ENCODE data around the gene STOML1. TPM values are rescaled to one million over a fixed set of nuclear protein-coding genes. Genes with fewer than 3 reads are reported as not detected.

STOML1 gene
- total RNA-seq, 1 experiment from 2014 or later: 6.9 TPM

DNA sequence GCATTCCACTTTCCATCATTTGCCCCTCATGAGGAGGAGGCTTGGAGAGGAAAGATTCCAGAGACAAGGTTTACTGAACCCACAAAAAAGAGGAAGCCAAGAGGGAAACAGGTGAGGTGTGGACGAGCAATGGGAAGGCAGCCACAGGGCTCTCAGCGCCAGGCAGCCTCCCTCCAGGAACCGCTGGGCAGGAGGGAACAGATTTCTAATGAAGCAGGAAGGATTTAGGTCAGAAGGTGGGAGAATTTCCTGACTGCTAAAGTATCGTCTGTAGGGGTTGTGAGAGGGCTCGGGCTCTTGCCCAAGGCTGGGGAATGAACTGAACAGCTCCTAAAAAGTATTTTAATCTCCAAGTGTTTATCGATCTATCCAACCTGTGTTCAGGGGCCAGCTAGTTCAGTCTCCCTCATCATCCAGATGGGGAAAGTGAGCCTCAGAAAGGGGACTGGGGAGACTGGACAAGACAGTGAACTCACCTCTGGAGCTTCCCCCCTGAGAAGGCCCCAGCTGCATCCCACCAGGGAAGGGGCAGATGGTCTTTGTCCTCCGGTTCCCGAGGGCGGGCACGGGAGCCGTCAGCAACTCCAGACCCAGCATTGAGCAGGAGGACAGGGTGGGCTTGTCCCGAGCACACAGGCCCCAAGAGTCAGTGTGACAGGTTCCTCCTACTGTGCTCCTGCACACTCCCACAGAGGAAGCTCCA lies 55.4 kb downstream of the STOML1 start:
- Histone ChIP-seq H3K27me3 (ENCODE audit: control insufficient read depth, insufficient read depth, low read length) (no peaks in the 10 kb centered on the region), H3K4me1 (ENCODE audit: control insufficient read depth, insufficient read depth, low read length) (no peaks in the 10 kb centered on the region), H3K9me3 (ENCODE audit: control insufficient read depth, insufficient read depth, low read depth, low read length) (no peaks in the 10 kb centered on the region), H3K36me3 (ENCODE audit: control insufficient read depth, insufficient read depth, low read length) (no peaks in the 10 kb centered on the region), H3K27ac (ENCODE audit: low read length) (no peak overlapping the region), H3K4me3 (ENCODE audit: low read depth in 2 of 2, low read length in 2 of 2) (no peak overlapping the region)
- in situ Hi-C loops (cut with HindIII; ENCODE audit: low pct_unique_long_range_greater_than_20kb, low sequenced_read_pairs) (no loop called here), intact Hi-C loops (cut with micrococcal nuclease; ENCODE audit: unreplicated experiment) (no loop called here)
- CTCF ChIA-PET: interaction anchor here (0.7 to 1.3 kb wide), 2 partner anchors 14 to 619 kb away, joined by 5 to 12 read pairs; no protein-coding TSS in a partner anchor
- BruUV-seq (replicated peaks): no TSS peak
- POLR2A ChIA-PET: no interaction called here
- ATAC-seq (no peak), DNase-seq (ENCODE audit: low read depth, low spot score) (no peak)
- TF ChIP-seq, protein P1, sequence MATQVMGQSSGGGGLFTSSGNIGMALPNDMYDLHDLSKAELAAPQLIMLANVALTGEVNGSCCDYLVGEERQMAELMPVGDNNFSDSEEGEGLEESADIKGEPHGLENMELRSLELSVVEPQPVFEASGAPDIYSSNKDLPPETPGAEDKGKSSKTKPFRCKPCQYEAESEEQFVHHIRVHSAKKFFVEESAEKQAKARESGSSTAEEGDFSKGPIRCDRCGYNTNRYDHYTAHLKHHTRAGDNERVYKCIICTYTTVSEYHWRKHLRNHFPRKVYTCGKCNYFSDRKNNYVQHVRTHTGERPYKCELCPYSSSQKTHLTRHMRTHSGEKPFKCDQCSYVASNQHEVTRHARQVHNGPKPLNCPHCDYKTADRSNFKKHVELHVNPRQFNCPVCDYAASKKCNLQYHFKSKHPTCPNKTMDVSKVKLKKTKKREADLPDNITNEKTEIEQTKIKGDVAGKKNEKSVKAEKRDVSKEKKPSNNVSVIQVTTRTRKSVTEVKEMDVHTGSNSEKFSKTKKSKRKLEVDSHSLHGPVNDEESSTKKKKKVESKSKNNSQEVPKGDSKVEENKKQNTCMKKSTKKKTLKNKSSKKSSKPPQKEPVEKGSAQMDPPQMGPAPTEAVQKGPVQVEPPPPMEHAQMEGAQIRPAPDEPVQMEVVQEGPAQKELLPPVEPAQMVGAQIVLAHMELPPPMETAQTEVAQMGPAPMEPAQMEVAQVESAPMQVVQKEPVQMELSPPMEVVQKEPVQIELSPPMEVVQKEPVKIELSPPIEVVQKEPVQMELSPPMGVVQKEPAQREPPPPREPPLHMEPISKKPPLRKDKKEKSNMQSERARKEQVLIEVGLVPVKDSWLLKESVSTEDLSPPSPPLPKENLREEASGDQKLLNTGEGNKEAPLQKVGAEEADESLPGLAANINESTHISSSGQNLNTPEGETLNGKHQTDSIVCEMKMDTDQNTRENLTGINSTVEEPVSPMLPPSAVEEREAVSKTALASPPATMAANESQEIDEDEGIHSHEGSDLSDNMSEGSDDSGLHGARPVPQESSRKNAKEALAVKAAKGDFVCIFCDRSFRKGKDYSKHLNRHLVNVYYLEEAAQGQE (IDR thresholded peaks at IDR 0.05; ENCODE audit: insufficient read depth in 1 of 2, low read depth in 2 of 2, low read length in 1 of 2): no peak
- TF ChIP-seq POLR2AphosphoS5 (IDR thresholded peaks at IDR 0.05; ENCODE audit: low read depth, low read length): no peak
- TF ChIP-seq TCF7L2 (IDR thresholded peaks at IDR 0.05; ENCODE audit: low read depth, low read length): no peak
- TF ChIP-seq, protein P2, sequence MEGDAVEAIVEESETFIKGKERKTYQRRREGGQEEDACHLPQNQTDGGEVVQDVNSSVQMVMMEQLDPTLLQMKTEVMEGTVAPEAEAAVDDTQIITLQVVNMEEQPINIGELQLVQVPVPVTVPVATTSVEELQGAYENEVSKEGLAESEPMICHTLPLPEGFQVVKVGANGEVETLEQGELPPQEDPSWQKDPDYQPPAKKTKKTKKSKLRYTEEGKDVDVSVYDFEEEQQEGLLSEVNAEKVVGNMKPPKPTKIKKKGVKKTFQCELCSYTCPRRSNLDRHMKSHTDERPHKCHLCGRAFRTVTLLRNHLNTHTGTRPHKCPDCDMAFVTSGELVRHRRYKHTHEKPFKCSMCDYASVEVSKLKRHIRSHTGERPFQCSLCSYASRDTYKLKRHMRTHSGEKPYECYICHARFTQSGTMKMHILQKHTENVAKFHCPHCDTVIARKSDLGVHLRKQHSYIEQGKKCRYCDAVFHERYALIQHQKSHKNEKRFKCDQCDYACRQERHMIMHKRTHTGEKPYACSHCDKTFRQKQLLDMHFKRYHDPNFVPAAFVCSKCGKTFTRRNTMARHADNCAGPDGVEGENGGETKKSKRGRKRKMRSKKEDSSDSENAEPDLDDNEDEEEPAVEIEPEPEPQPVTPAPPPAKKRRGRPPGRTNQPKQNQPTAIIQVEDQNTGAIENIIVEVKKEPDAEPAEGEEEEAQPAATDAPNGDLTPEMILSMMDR (IDR thresholded peaks at IDR 0.05): no peak
- TF ChIP-seq SIN3A (IDR thresholded peaks at IDR 0.05; ENCODE audit: borderline replicate concordance, insufficient read depth, low read depth, low read length): no peak

DNA sequence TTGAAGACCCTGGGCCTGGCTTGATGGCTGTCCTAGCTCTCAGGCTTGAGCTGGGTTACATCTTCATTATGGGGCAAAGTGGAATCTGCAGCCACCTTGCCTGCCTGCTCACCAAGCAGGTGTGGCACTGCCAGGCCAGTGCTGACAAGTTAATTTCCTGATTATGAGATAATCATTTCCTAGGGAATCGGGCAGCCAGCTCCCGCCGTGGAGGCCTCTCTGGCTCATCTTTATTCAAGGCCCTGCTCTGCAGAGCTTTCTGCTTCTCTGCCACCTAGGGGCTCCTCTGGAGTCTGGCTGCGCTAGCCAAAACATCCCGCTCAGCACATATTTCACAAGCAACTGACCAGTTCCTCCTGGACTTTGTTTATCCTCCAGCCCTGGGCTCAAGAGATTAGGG lies 55.9 kb downstream of the STOML1 start:
- Histone ChIP-seq H3K9me3 (ENCODE audit: control insufficient read depth, insufficient read depth, low read depth, low read length) (no peaks in the 10 kb centered on the region), H3K4me1 (ENCODE audit: control insufficient read depth, insufficient read depth, low read length) (no peaks in the 10 kb centered on the region), H3K36me3 (ENCODE audit: control insufficient read depth, insufficient read depth, low read length) (no peaks in the 10 kb centered on the region), H3K27me3 (ENCODE audit: control insufficient read depth, insufficient read depth, low read length) (no peaks in the 10 kb centered on the region), H3K4me3 (ENCODE audit: low read depth in 2 of 2, low read length in 2 of 2) (no peak overlapping the region), H3K27ac (ENCODE audit: low read length) (no peak overlapping the region)
- ChIA-PET POLR2A (no interaction called here), CTCF (interaction anchor here (0.7 to 1.3 kb wide), 2 partner anchors 15 to 618 kb away, joined by 5 to 12 read pairs; no protein-coding TSS in a partner anchor)
- intact Hi-C loops (cut with micrococcal nuclease; ENCODE audit: unreplicated experiment): no loop called here
- TF ChIP-seq, protein P1 (IDR thresholded peaks at IDR 0.05; ENCODE audit: insufficient read depth in 1 of 2, low read depth in 2 of 2, low read length in 1 of 2): no peak
- TF ChIP-seq SIN3A (IDR thresholded peaks at IDR 0.05; ENCODE audit: borderline replicate concordance, insufficient read depth, low read depth, low read length): no peak
- TF ChIP-seq POLR2AphosphoS5 (IDR thresholded peaks at IDR 0.05; ENCODE audit: low read depth, low read length): no peak
- ATAC-seq: no peak
- no TSS peak for BruUV-seq (replicated peaks)
- in situ Hi-C loops (cut with HindIII; ENCODE audit: low pct_unique_long_range_greater_than_20kb, low sequenced_read_pairs): no loop called here
- no peak for DNase-seq (ENCODE audit: low read depth, low spot score)

Measured in Panc1 (cell line).